WTC11 (cell line): Measurements from ENCODE around the gene NUP214. TPM values are rescaled to one million over a fixed set of nuclear protein-coding genes. Genes with fewer than 3 reads are reported as not detected.

Source experiments
- ATAC-seq: fragments of 200-7000 bp; cut with Tn5 transposase; 2 replicates; pipeline ENCODE4 v1.10.0; 2021; ENCODE audit warnings: mild to moderate bottlenecking, moderate library complexity
- CTCF ChIA-PET: fragments of 300-600 bp; sonication (Branson Sonifier 250); formaldehyde crosslinking; loops from one replicate; lab custom pipeline; 2021; ENCODE audit warnings: antibody characterized with exemption; lab: Charles Lee
- POLR2A ChIA-PET: fragments of 350-600 bp; sonication (Branson Sonifier 250); formaldehyde crosslinking; loops from one replicate; lab custom pipeline; 2021; ENCODE audit warnings: antibody characterized with exemption; lab: Charles Lee
- DNase-seq: peaks from one replicate; pipeline ENCODE4 v3.0.0; 2021; ENCODE audit warnings: low spot score
- H3K27ac Mint-ChIP-seq: 2 replicates; pipeline ENCODE4 v1.8.0; 2021; ENCODE audit warnings: mixed read lengths
- H3K27me3 Mint-ChIP-seq: 2 replicates; pipeline ENCODE4 v1.8.0; 2021; ENCODE audit warnings: low read depth, mild to moderate bottlenecking, moderate library complexity, mixed read lengths
- H3K36me3 Mint-ChIP-seq: 2 replicates; pipeline ENCODE4 v1.8.0; 2021; ENCODE audit warnings: mixed read lengths
- H3K4me1 Mint-ChIP-seq: 2 replicates; pipeline ENCODE4 v1.8.0; 2022; ENCODE audit warnings: mixed read lengths
- H3K4me3 Mint-ChIP-seq: 2 replicates; pipeline ENCODE4 v1.8.0; 2021; ENCODE audit warnings: mild to moderate bottlenecking, moderate library complexity, mixed read lengths
- H3K9me3 Mint-ChIP-seq: 2 replicates; pipeline ENCODE4 v1.8.0; 2021; ENCODE audit warnings: mixed read lengths
- CREM ChIP-seq: sonication (generic); formaldehyde crosslinking; IDR thresholded peaks from 2 replicates; pipeline ENCODE4 v1.8.1; 2022; ENCODE audit warnings: mild to moderate bottlenecking, missing genetic modification reagents, moderate library complexity
- EMX1 ChIP-seq: fragments of 250-450 bp; sonication (Bioruptor Pico); IDR thresholded peaks from 2 replicates; pipeline ENCODE4 v1.8.0; 2021; ENCODE audit warnings: mild to moderate bottlenecking
- GABPB1 ChIP-seq: sonication (generic); formaldehyde crosslinking; IDR thresholded peaks from 2 replicates; pipeline ENCODE4 v1.8.1; 2023; ENCODE audit warnings: mild to moderate bottlenecking, missing genetic modification reagents
- GTF2I ChIP-seq: fragments of 250-450 bp; sonication (Bioruptor Pico); conservative IDR thresholded peaks from 2 replicates; pipeline ENCODE4 v1.4.0; 2021; ENCODE audit warnings: mild to moderate bottlenecking
- KAT7 ChIP-seq: sonication (generic); formaldehyde crosslinking; IDR thresholded peaks from 2 replicates; pipeline ENCODE4 v1.8.1; 2023; ENCODE audit warnings: missing genetic modification reagents, mild to moderate bottlenecking, borderline replicate concordance
- MXD4 ChIP-seq: fragments of 250-450 bp; sonication (Bioruptor Pico); IDR thresholded peaks from 2 replicates; pipeline ENCODE4 v1.8.0; 2021; ENCODE audit warnings: mild to moderate bottlenecking, moderate library complexity, borderline replicate concordance
- RELA ChIP-seq: sonication (generic); formaldehyde crosslinking; IDR thresholded peaks from 2 replicates; pipeline ENCODE4 v1.8.1; 2022; ENCODE audit warnings: missing genetic modification reagents, mild to moderate bottlenecking, borderline replicate concordance
- RORB ChIP-seq: fragments of 250-450 bp; sonication (Bioruptor Pico); IDR thresholded peaks from 2 replicates; pipeline ENCODE4 v1.9.0; 2021; ENCODE audit warnings: mild to moderate bottlenecking
- ZBTB21 ChIP-seq: sonication (generic); formaldehyde crosslinking; IDR thresholded peaks from 2 replicates; pipeline ENCODE4 v1.8.1; 2023; ENCODE audit warnings: mild to moderate bottlenecking, missing genetic modification reagents, borderline replicate concordance
- total RNA-seq: library from RNA; stranded (reverse); gene quantifications from 3 replicates; pipeline ENCODE4 v1.2.3, GENCODE V29; 2021
- TF ChIP-seq, protein P1 (sequence below): fragments of 200-600 bp; IDR thresholded peaks from 2 replicates; pipeline ENCODE4 v1.8.0; 2022; ENCODE audit warnings: antibody characterized with exemption
- TF ChIP-seq, protein P2 (sequence below): fragments of 250-450 bp; sonication (Bioruptor Pico); IDR thresholded peaks from 2 replicates; pipeline ENCODE4 v1.8.0; 2021; ENCODE audit warnings: mild to moderate bottlenecking
- TF ChIP-seq, protein P3 (sequence below): sonication (generic); formaldehyde crosslinking; IDR thresholded peaks from 2 replicates; pipeline ENCODE4 v1.8.1; 2023; ENCODE audit warnings: mild to moderate bottlenecking, missing genetic modification reagents
- TF ChIP-seq, protein P4 (sequence below): sonication (generic); formaldehyde crosslinking; conservative IDR thresholded peaks from 2 replicates; pipeline ENCODE4 v1.8.1; 2023; ENCODE audit warnings: mild to moderate bottlenecking, low read depth, missing genetic modification reagents, moderate library complexity
- TF ChIP-seq, protein P5 (sequence below): fragments of 250-450 bp; sonication (Bioruptor Pico); conservative IDR thresholded peaks from 2 replicates; pipeline ENCODE4 v1.9.0; 2021; ENCODE audit warnings: mild to moderate bottlenecking
- TF ChIP-seq, protein P6 (sequence below): sonication (generic); formaldehyde crosslinking; IDR thresholded peaks from 2 replicates; pipeline ENCODE4 v1.8.1; 2023; ENCODE audit warnings: mild to moderate bottlenecking, missing genetic modification reagents, moderate library complexity

NUP214 gene
- total RNA-seq, 1 experiment from 2014 or later = 41.8 TPM

DNA sequence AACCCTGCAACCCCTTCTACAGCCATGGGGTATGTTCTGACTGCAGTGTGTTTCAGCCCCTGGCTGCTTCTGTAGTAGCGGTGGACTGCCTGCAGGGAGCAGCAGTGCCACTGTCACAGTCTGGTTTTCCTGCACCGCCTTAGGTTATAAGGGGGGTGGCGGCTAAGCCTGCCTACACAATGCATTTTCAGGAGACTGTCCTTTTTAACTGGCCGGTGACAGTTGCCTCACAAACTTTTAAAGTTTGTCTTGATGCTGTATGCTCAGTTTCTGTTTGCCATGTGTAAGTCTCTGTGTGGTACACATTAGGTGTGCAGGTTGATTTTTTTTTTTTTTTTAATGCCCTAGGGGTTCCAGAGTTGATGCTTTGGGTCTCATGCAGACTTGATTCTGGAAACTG is 53.0 kb downstream of the NUP214 start:
- H3K4me1 Mint-ChIP-seq = no peaks in the 10 kb centered on the region
- H3K36me3 Mint-ChIP-seq = peaks cover 35% of the 10 kb centered on the region
- no peaks in the 10 kb centered on the region for H3K27me3 Mint-ChIP-seq
- TF ChIP-seq, protein P1, sequence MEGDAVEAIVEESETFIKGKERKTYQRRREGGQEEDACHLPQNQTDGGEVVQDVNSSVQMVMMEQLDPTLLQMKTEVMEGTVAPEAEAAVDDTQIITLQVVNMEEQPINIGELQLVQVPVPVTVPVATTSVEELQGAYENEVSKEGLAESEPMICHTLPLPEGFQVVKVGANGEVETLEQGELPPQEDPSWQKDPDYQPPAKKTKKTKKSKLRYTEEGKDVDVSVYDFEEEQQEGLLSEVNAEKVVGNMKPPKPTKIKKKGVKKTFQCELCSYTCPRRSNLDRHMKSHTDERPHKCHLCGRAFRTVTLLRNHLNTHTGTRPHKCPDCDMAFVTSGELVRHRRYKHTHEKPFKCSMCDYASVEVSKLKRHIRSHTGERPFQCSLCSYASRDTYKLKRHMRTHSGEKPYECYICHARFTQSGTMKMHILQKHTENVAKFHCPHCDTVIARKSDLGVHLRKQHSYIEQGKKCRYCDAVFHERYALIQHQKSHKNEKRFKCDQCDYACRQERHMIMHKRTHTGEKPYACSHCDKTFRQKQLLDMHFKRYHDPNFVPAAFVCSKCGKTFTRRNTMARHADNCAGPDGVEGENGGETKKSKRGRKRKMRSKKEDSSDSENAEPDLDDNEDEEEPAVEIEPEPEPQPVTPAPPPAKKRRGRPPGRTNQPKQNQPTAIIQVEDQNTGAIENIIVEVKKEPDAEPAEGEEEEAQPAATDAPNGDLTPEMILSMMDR = peak; percentile 82
- TF ChIP-seq EMX1 (CRISPR knock-in tag) (no peak), ZBTB21 (CRISPR knock-in tag) (no peak), KAT7 (CRISPR knock-in tag) (no peak), MXD4 (CRISPR knock-in tag) (no peak)
- TF ChIP-seq, protein P2, sequence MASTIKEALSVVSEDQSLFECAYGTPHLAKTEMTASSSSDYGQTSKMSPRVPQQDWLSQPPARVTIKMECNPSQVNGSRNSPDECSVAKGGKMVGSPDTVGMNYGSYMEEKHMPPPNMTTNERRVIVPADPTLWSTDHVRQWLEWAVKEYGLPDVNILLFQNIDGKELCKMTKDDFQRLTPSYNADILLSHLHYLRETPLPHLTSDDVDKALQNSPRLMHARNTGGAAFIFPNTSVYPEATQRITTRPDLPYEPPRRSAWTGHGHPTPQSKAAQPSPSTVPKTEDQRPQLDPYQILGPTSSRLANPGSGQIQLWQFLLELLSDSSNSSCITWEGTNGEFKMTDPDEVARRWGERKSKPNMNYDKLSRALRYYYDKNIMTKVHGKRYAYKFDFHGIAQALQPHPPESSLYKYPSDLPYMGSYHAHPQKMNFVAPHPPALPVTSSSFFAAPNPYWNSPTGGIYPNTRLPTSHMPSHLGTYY (CRISPR knock-in tag) = no peak
- ChIA-PET CTCF (interaction anchor here (0.9 to 3.3 kb wide), 5 partner anchors 16 to 218 kb away, joined by 3 to 55 read pairs (median 4); no protein-coding TSS in a partner anchor), POLR2A (no interaction called here)
- H3K27ac Mint-ChIP-seq = peak overlapping the region; percentile 64; the same call in 1 of the 2 replicates
- no peak overlapping the region for H3K4me3 Mint-ChIP-seq
- no peaks in the 10 kb centered on the region for H3K9me3 Mint-ChIP-seq
- DNase-seq = peak; percentile 85
- peak; percentile 99 for ATAC-seq

DNA sequence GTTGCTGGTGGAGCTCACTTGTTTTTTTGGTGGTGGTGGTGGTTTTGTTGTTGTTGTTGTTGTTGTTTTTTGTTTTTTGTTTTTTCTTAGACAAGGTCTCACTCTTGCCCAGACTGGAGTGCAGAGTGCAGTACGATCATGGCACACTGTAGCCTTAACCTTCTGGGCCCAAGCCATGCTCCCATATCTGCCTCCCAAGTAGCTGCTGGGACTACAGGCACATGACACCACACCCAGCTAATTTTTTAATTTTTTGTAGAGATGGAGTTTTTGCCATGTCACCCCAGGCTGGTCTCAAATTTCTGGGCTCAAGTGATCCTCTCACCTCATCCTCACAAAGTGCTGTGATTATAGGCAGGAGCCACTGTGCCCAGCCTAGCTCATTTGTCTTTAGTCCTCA is 53.5 kb downstream of the NUP214 start:
- no peak overlapping the region for H3K4me3 Mint-ChIP-seq
- CTCF ChIA-PET = interaction anchor here (0.9 to 3.3 kb wide), 4 partner anchors 25 to 218 kb away, joined by 3 to 55 read pairs (median 4); no protein-coding TSS in a partner anchor

More for the DNA sequence above, 53.5 kb downstream of the NUP214 start:
- TF ChIP-seq, protein P3, sequence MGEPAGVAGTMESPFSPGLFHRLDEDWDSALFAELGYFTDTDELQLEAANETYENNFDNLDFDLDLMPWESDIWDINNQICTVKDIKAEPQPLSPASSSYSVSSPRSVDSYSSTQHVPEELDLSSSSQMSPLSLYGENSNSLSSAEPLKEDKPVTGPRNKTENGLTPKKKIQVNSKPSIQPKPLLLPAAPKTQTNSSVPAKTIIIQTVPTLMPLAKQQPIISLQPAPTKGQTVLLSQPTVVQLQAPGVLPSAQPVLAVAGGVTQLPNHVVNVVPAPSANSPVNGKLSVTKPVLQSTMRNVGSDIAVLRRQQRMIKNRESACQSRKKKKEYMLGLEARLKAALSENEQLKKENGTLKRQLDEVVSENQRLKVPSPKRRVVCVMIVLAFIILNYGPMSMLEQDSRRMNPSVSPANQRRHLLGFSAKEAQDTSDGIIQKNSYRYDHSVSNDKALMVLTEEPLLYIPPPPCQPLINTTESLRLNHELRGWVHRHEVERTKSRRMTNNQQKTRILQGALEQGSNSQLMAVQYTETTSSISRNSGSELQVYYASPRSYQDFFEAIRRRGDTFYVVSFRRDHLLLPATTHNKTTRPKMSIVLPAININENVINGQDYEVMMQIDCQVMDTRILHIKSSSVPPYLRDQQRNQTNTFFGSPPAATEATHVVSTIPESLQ (CRISPR knock-in tag) = no peak
- TF ChIP-seq, protein P4, sequence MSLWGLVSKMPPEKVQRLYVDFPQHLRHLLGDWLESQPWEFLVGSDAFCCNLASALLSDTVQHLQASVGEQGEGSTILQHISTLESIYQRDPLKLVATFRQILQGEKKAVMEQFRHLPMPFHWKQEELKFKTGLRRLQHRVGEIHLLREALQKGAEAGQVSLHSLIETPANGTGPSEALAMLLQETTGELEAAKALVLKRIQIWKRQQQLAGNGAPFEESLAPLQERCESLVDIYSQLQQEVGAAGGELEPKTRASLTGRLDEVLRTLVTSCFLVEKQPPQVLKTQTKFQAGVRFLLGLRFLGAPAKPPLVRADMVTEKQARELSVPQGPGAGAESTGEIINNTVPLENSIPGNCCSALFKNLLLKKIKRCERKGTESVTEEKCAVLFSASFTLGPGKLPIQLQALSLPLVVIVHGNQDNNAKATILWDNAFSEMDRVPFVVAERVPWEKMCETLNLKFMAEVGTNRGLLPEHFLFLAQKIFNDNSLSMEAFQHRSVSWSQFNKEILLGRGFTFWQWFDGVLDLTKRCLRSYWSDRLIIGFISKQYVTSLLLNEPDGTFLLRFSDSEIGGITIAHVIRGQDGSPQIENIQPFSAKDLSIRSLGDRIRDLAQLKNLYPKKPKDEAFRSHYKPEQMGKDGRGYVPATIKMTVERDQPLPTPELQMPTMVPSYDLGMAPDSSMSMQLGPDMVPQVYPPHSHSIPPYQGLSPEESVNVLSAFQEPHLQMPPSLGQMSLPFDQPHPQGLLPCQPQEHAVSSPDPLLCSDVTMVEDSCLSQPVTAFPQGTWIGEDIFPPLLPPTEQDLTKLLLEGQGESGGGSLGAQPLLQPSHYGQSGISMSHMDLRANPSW (CRISPR knock-in tag) = no peak
- TF ChIP-seq RORB (CRISPR knock-in tag) (no peak), GTF2I (CRISPR knock-in tag) (no peak), RELA (CRISPR knock-in tag) (no peak), GABPB1 (CRISPR knock-in tag) (no peak), CREM (CRISPR knock-in tag) (no peak)
- TF ChIP-seq, protein P5, sequence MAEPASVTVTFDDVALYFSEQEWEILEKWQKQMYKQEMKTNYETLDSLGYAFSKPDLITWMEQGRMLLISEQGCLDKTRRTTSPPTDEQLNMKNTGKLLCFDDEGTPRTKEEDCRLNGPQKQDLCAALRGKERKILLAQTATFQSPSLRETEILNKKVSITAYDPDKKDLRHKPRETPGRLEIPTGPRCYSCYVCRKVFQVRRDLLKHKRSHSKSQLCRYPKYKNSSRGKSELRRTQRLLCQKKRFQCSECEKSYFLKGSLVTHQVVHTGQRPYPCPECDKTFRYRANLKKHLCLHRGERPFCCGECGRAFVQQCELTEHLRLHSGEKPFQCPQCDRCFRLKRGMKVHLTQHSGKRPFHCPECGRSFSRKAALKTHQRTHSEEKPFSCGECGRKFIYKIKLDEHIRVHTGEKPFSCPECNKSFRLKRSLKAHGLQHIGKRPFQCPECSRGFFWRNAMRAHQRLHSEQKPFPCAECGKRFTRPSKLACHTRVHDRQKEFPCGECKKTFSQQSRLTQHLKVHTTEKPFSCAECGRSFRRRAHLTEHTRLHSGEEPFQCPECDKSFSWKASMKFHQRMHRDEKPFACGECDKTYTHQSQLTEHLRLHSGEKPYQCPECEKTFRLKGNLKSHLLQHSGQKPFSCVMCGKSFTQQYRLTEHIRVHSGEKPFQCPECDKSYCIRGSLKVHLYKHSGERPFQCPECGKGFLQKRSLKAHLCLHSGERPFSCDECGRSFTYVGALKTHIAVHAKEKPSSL (CRISPR knock-in tag) = no peak
- TF ChIP-seq, protein P6, sequence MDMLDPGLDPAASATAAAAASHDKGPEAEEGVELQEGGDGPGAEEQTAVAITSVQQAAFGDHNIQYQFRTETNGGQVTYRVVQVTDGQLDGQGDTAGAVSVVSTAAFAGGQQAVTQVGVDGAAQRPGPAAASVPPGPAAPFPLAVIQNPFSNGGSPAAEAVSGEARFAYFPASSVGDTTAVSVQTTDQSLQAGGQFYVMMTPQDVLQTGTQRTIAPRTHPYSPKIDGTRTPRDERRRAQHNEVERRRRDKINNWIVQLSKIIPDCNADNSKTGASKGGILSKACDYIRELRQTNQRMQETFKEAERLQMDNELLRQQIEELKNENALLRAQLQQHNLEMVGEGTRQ (CRISPR knock-in tag) = no peak
- DNase-seq (no peak), ATAC-seq (no peak)
- POLR2A ChIA-PET = no interaction called here
- H3K4me1 Mint-ChIP-seq = no peaks in the 10 kb centered on the region
- no peaks in the 10 kb centered on the region for H3K27me3 Mint-ChIP-seq
- 0 out of 2 replicates have a peak overlapping the region, but pooled peaks have one; percentile 75 for H3K27ac Mint-ChIP-seq
- H3K36me3 Mint-ChIP-seq = peaks cover 34% of the 10 kb centered on the region
- no peaks in the 10 kb centered on the region for H3K9me3 Mint-ChIP-seq
